HCT116 (cell line): Measurements from ENCODE around the gene USP9X. TPM values are rescaled to one million over a fixed set of nuclear protein-coding genes. Genes with fewer than 3 reads are reported as not detected.

Source experiments
- ATAC-seq: fragments of 200-7000 bp; cut with Tn5 transposase; 2 replicates; pipeline ENCODE4 v1.9.1; 2020; ENCODE audit warnings: mild to moderate bottlenecking, moderate library complexity
- BruUV-seq: library from RNA; stranded (reverse); fragments of 400-500 nt; replicated peaks from 2 replicates; lab custom pipeline; 2021; lab: Mats Ljungman, UMichigan
- CTCF ChIA-PET: fragments of 300-600 bp; sonication (Branson Sonifier 250); formaldehyde crosslinking; loops from one replicate; lab custom pipeline; 2021; ENCODE audit warnings: antibody characterized with exemption; lab: Charles Lee
- POLR2A ChIA-PET: fragments of 300-600, 350-600 bp; sonication (Branson Sonifier 250); formaldehyde crosslinking; loops from one replicate; lab custom pipeline; 2021; ENCODE audit warnings: antibody characterized with exemption; lab: Charles Lee
- RAD21 ChIA-PET, 2 experiments: fragments of 300-600 bp; sonication (Branson Sonifier 250); formaldehyde crosslinking; loops; one replicate each; lab custom pipeline; 2023; ENCODE audit warnings: low total read pairs in 2 of 2; ENCODE audit not compliant: uncharacterized antibody in 2 of 2, unreplicated experiment in 2 of 2, low non-redundant PET in 1 of 2; lab: Charles Lee
- DNase-seq: peaks from one replicate; pipeline ENCODE4 v3.0.0-alpha.2; 2010; ENCODE audit warnings: low read depth, low spot score
- H2AFZ ChIP-seq: fragments of 200-600 bp; shearing (Covaris generic), sonication (generic); 2 replicates; pipeline ENCODE4 v1.6.1; 2017; ENCODE audit warnings: low read depth, mixed run types, mixed read lengths, antibody characterized with exemption, low read length; ENCODE audit not compliant: poor library complexity, severe bottlenecking
- H3K27ac ChIP-seq: 2 replicates; pipeline ENCODE4 v1.5.1; 2012; ENCODE audit warnings: low read depth, low read length
- H3K27me3 ChIP-seq: fragments of 200-600 bp; sonication (generic); 2 replicates; pipeline ENCODE4 v1.6.1; 2016; ENCODE audit warnings: mixed run types, low read length, mixed read lengths; ENCODE audit not compliant: insufficient read depth
- H3K36me3 ChIP-seq, 2 experiments: fragments of 200-500 bp in 1 of 2; fragments of 200-600 bp in 1 of 2; sonication (Bioruptor generic) in 1 of 2; sonication (generic) in 1 of 2; 2 replicates each; pipeline versions ENCODE4 v1.5.1 to v1.6.1; 2014 to 2016; ENCODE audit warnings: low read length in 2 of 2, inconsistent platforms in 1 of 2, mixed read lengths in 1 of 2, mixed run types in 1 of 2; ENCODE audit not compliant: insufficient read depth in 2 of 2, control insufficient read depth in 1 of 2
- H3K4me1 ChIP-seq, 2 experiments: fragments of 200-600 bp in 1 of 2; sonication (generic) in 1 of 2; 2 replicates each; pipeline versions ENCODE4 v1.5.1 to v1.6.1; 2012 to 2017; ENCODE audit warnings: low read length in 2 of 2, inconsistent platforms in 1 of 2, mild to moderate bottlenecking in 1 of 2, mixed read lengths in 1 of 2, mixed run types in 1 of 2, moderate library complexity in 1 of 2; ENCODE audit not compliant: insufficient read depth in 2 of 2, control insufficient read depth in 1 of 2
- H3K4me2 ChIP-seq: fragments of 200-600 bp; sonication (generic); 2 replicates; pipeline ENCODE4 v1.6.1; 2017; ENCODE audit warnings: mixed run types, low read length, mixed read lengths
- H3K4me3 ChIP-seq, 2 experiments: fragments of 200-600 bp in 1 of 2; sonication (generic) in 1 of 2; replicated peaks in 1 of 2; 2 replicates each; pipeline ENCODE4 v1.5.1; 2011 to 2016; ENCODE audit warnings: low read length in 2 of 2, control low read depth in 1 of 2, low read depth in 1 of 2, mild to moderate bottlenecking in 1 of 2, mixed read lengths in 1 of 2, mixed run types in 1 of 2
- H3K79me2 ChIP-seq: fragments of 200-600 bp; sonication (generic); 2 replicates; pipeline ENCODE4 v1.6.1; 2017; ENCODE audit warnings: mild to moderate bottlenecking, mixed run types, low read length, moderate library complexity, mixed read lengths; ENCODE audit not compliant: insufficient read depth
- H3K9ac ChIP-seq: fragments of 200-600 bp; sonication (generic); 2 replicates; pipeline ENCODE4 v1.6.1; 2016; ENCODE audit warnings: low read length, mixed read lengths
- H3K9me2 ChIP-seq: fragments of 200-600 bp; sonication (generic), shearing (Covaris generic); 2 replicates; pipeline ENCODE4 v1.6.1; 2017; ENCODE audit warnings: mixed run types, mild to moderate bottlenecking, moderate library complexity; ENCODE audit not compliant: insufficient read depth
- H3K9me3 ChIP-seq, 2 experiments: fragments of 200-500 bp in 1 of 2; fragments of 200-600 bp in 1 of 2; sonication (Bioruptor generic) in 1 of 2; sonication (generic) in 1 of 2; 2 replicates each; pipeline ENCODE4 v1.6.1; 2014 to 2017; ENCODE audit warnings: low read length in 2 of 2, mixed read lengths in 2 of 2, inconsistent platforms in 1 of 2, low read depth in 1 of 2, mild to moderate bottlenecking in 1 of 2, mixed run types in 1 of 2, moderate library complexity in 1 of 2; ENCODE audit not compliant: control insufficient read depth in 1 of 2, insufficient read depth in 1 of 2
- H4K20me1 ChIP-seq: fragments of 200-600 bp; sonication (generic), shearing (Covaris generic); 2 replicates; pipeline ENCODE4 v1.6.1; 2017; ENCODE audit warnings: mixed run types, mild to moderate bottlenecking, moderate library complexity; ENCODE audit not compliant: insufficient read depth
- CEBPB ChIP-seq: IDR thresholded peaks from 2 replicates; pipeline ENCODE4 v1.6.1; 2012; ENCODE audit warnings: low read depth
- EGR1 ChIP-seq: IDR thresholded peaks from 2 replicates; pipeline ENCODE4 v1.6.1; 2012; ENCODE audit warnings: low read depth
- JUND ChIP-seq: IDR thresholded peaks from 2 replicates; pipeline ENCODE4 v1.6.1; 2012
- POLR2A ChIP-seq: IDR thresholded peaks from 2 replicates; pipeline ENCODE4 v1.7.0; 2011; ENCODE audit warnings: borderline replicate concordance; ENCODE audit not compliant: insufficient read depth, insufficient read length; ENCODE audit errors: extremely low read depth
- POLR2AphosphoS5 ChIP-seq: IDR thresholded peaks from 2 replicates; pipeline ENCODE4 v1.6.1; 2011; ENCODE audit warnings: mild to moderate bottlenecking, low read depth, low read length, moderate library complexity
- TCF7L2 ChIP-seq: IDR thresholded peaks from 2 replicates; pipeline ENCODE4 v1.7.0; 2011; ENCODE audit warnings: borderline replicate concordance, inconsistent platforms; ENCODE audit not compliant: insufficient read depth, insufficient read length; ENCODE audit errors: extremely low read depth
- YY1 ChIP-seq: IDR thresholded peaks from 2 replicates; pipeline ENCODE4 v1.6.1; 2011; ENCODE audit warnings: low read length, low read depth, moderate library complexity, mild to moderate bottlenecking; ENCODE audit not compliant: insufficient replicate concordance; ENCODE audit errors: extremely low read depth
- intact Hi-C: fragments of 100-400 bp; cut with micrococcal nuclease; formaldehyde crosslinking; loops from 2 replicates; pipeline ENCODE4 v1.10.0; 2022
- total RNA-seq: library from RNA; stranded (reverse); gene quantifications from one replicate; pipeline ENCODE4 v1.2.1, GENCODE V29; 2021; ENCODE audit not compliant: unreplicated experiment
- TF ChIP-seq, protein P1 (sequence below): IDR thresholded peaks from 2 replicates; pipeline ENCODE4 v1.6.1; 2012
- TF ChIP-seq, protein P2 (sequence below): IDR thresholded peaks from 2 replicates; pipeline ENCODE4 v1.6.1; 2012; ENCODE audit warnings: low read depth
- TF ChIP-seq, protein P3 (sequence below): IDR thresholded peaks from 2 replicates; pipeline ENCODE4 v1.6.1; 2012

The USP9X gene
- total RNA-seq, 1 experiment from 2014 or later = 52.4 TPM

DNA sequence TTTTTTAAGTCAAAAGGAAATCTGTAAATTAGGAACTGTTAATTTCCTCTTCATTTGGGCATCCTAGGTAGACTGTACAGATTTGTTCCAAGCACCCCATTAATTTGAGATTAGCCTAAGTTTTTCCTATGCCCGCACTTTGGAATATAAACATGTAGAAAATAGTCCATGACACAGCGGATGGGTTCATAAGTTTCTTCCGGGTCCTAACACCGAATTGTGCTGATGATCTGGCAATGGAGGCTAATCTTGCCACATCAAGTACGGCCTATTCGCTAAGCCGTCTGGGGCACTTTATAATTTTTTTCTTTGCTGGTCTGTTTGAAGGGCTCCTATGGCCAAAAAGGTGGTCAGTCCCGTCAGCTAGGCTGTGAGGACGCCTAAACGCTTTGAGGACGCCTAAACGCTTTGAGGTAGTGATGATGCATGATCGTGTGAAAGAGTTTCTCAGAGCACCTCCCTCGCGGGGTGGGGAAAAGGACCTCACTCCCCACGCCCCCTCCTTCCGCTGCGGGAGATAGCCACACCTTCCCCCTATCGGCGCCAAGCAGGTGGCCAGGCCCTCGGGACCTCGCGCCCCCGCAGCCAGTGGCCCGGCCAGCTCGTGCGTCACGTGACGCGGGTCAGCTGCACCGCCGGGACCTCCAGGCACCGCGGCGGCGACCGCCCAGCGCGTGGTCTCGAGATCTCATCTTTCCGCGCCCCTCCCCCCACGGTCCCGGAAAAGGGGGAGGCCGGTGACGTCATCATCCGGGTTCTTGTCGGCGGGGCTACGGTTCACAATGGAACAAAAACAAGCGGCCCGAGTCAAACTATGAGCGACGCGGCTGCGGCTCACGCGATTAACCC lies 977 bp upstream of the USP9X start:
- ATAC-seq (peak; percentile 71), DNase-seq (peak; percentile 89)
- no peak overlapping the region for H2AFZ ChIP-seq

More for the DNA sequence above, 977 bp upstream of the USP9X start:
- Histone ChIP-seq H3K79me2 (peaks cover 39% of the 10 kb centered on the region), H3K4me1 (peaks cover 4 to 19% of the 10 kb centered on the region in 2 experiments), H3K9me2 (no peaks in the 10 kb centered on the region), H4K20me1 (no peaks in the 10 kb centered on the region), H3K4me3 (peak overlapping the region; percentile 52 to 67), H3K36me3 (no peaks in the 10 kb centered on the region), H3K4me2 (peak overlapping the region; percentile 84), H3K27me3 (no peaks in the 10 kb centered on the region), H3K27ac (peak overlapping the region; percentile 96), H3K9me3 (no peaks in the 10 kb centered on the region), H3K9ac (peak overlapping the region; percentile 87)
- intact Hi-C loops = no loop called here
- POLR2A ChIA-PET = interaction anchor here (1.0 to 1.4 kb wide), 2 partner anchors 13 to 29 kb away, joined by 3 to 4 read pairs; no protein-coding TSS in a partner anchor
- TSS peak; percentile 99 for BruUV-seq
- peak; percentile 82 for TF ChIP-seq TCF7L2
- no peak for TF ChIP-seq JUND
- TF ChIP-seq, protein P1, sequence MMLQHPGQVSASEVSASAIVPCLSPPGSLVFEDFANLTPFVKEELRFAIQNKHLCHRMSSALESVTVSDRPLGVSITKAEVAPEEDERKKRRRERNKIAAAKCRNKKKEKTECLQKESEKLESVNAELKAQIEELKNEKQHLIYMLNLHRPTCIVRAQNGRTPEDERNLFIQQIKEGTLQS = no peak
- TF ChIP-seq, protein P2, sequence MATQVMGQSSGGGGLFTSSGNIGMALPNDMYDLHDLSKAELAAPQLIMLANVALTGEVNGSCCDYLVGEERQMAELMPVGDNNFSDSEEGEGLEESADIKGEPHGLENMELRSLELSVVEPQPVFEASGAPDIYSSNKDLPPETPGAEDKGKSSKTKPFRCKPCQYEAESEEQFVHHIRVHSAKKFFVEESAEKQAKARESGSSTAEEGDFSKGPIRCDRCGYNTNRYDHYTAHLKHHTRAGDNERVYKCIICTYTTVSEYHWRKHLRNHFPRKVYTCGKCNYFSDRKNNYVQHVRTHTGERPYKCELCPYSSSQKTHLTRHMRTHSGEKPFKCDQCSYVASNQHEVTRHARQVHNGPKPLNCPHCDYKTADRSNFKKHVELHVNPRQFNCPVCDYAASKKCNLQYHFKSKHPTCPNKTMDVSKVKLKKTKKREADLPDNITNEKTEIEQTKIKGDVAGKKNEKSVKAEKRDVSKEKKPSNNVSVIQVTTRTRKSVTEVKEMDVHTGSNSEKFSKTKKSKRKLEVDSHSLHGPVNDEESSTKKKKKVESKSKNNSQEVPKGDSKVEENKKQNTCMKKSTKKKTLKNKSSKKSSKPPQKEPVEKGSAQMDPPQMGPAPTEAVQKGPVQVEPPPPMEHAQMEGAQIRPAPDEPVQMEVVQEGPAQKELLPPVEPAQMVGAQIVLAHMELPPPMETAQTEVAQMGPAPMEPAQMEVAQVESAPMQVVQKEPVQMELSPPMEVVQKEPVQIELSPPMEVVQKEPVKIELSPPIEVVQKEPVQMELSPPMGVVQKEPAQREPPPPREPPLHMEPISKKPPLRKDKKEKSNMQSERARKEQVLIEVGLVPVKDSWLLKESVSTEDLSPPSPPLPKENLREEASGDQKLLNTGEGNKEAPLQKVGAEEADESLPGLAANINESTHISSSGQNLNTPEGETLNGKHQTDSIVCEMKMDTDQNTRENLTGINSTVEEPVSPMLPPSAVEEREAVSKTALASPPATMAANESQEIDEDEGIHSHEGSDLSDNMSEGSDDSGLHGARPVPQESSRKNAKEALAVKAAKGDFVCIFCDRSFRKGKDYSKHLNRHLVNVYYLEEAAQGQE = no peak
- no peak for TF ChIP-seq CEBPB
- no peak for TF ChIP-seq EGR1
- TF ChIP-seq, protein P3, sequence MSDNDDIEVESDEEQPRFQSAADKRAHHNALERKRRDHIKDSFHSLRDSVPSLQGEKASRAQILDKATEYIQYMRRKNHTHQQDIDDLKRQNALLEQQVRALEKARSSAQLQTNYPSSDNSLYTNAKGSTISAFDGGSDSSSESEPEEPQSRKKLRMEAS = no peak
- TF ChIP-seq POLR2AphosphoS5 = peak; percentile 81
- peak; percentile 65 for TF ChIP-seq POLR2A
- TF ChIP-seq YY1 = peak; percentile 19
- CTCF ChIA-PET = interaction anchor here (1.3 kb wide), 1 partner anchor 433 kb away, joined by 3 read pairs; no protein-coding TSS in a partner anchor
- RAD21 ChIA-PET = interaction anchor here in 1 of 2 experiments (0.6 kb wide), 1 partner anchor 31 kb away, joined by 3 read pairs; no protein-coding TSS in a partner anchor
